Subcutaneous abdominal adipose tissue (tissue), 5 donors: ENCODE data around the gene CPLANE2.
"Not testable (repeated sequence)": the region's sequence is repeated elsewhere in the genome, so short reads cannot be mapped to it uniquely, and the experiment has no call there.

Experiments
- H3K27ac ChIP-seq: one replicate; pipeline ENCODE4 v1.7.0; 2013; ENCODE audit warnings: low read depth, mild to moderate bottlenecking, inconsistent platforms, low read length, moderate library complexity
- H3K27me3 ChIP-seq, 5 donors: one replicate each; pipeline ENCODE4 v1.7.0; 2013; ENCODE audit warnings: low read length in 5 of 5, inconsistent platforms in 1 of 5; ENCODE audit not compliant: control insufficient read depth in 5 of 5, insufficient read depth in 4 of 5
- H3K36me3 ChIP-seq, 5 donors: one replicate each; pipeline ENCODE4 v1.7.0; 2013; ENCODE audit warnings: low read length in 5 of 5; ENCODE audit not compliant: control insufficient read depth in 5 of 5, insufficient read depth in 5 of 5
- H3K4me1 ChIP-seq, 5 donors: one replicate each; pipeline ENCODE4 v1.7.0; 2013; ENCODE audit warnings: low read length in 5 of 5, mild to moderate bottlenecking in 3 of 5, moderate library complexity in 1 of 5; ENCODE audit not compliant: control insufficient read depth in 5 of 5, insufficient read depth in 5 of 5
- H3K4me3 ChIP-seq, 5 donors: one replicate each; pipeline ENCODE4 v1.7.0; 2013; ENCODE audit warnings: low read length in 5 of 5, low read depth in 1 of 5
- H3K9ac ChIP-seq, 5 donors: one replicate each; pipeline ENCODE4 v1.7.0; 2013; ENCODE audit warnings: low read length in 5 of 5, mild to moderate bottlenecking in 4 of 5, moderate library complexity in 3 of 5
- H3K9me3 ChIP-seq, 5 donors: one replicate each; pipeline ENCODE4 v1.7.0; 2013; ENCODE audit warnings: low read length in 5 of 5; ENCODE audit not compliant: control insufficient read depth in 5 of 5
- donor health status: healthy.
- donor health status: healthy.
- donor health status: healthy.
- donor health status: healthy.
- donor health status: healthy.

CPLANE2 gene

GRCh38 chr1:16250524-16251251 lies 13.7 kb upstream of the CPLANE2 start:
- H3K36me3 ChIP-seq = peaks cover 11 to 59% (median 45%) of the 10 kb centered on the region in 5 donors
- H3K4me1 ChIP-seq = peaks cover 5 to 42% (median 38%) of the 10 kb centered on the region in 5 donors
- no peak overlapping the region for H3K27ac ChIP-seq

DNA sequence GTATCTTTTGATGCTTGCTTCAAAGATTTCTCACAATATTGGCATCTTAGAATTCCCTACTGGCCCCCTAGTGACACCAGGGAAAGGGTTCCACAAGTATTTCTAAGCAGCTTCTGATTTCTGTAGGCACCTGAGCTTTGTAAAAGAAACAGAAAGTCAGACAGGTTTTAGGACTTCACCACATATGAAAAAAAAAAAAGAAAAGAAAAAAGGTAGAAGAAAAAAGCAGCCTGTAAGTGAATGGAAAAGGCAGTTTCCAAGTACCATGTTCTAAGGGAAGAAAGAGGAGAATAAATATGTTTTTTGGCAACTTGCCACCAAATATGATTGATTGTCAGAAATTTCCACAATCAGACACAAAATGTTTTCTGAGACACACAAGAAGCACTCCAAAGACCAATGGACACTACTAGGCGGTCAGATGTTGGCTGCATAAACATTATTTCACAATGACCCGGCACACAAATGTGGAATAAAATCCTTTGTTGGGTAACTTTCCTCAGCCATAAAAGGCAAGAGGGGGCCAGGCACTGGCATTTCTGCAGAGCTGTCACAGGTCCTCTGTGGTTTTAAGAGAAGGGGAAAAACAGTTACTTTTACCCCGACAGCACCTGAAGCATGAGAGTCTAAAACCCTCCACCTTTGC lies 12.7 kb upstream of the CPLANE2 start:
- no peak overlapping the region for H3K4me3 ChIP-seq
- peak overlapping the region; percentile 77 for H3K27ac ChIP-seq
- H3K36me3 ChIP-seq = peaks cover 10 to 52% (median 35%) of the 10 kb centered on the region in 5 donors
- H3K27me3 ChIP-seq = no peaks in the 10 kb centered on the region
- no peaks in the 10 kb centered on the region for H3K9me3 ChIP-seq
- H3K9ac ChIP-seq = no peak overlapping the region
- H3K4me1 ChIP-seq = peaks cover 5 to 42% (median 38%) of the 10 kb centered on the region in 5 donors

More at GRCh38 chr1:16250524-16251251, 13.7 kb upstream of the CPLANE2 start:
- no peak overlapping the region for H3K4me3 ChIP-seq
- H3K9me3 ChIP-seq = no peaks in the 10 kb centered on the region
- H3K9ac ChIP-seq = no peak overlapping the region
- no peaks in the 10 kb centered on the region for H3K27me3 ChIP-seq

GRCh38 chr1:16248603-16249516 lies 11.9 kb upstream of the CPLANE2 start:
- peaks cover 7 to 39% (median 34%) of the 10 kb centered on the region in 5 donors for H3K4me1 ChIP-seq
- peak overlapping the region in 1 of 5 donors; percentile 46 for H3K9ac ChIP-seq
- H3K9me3 ChIP-seq = no peaks in the 10 kb centered on the region

DNA sequence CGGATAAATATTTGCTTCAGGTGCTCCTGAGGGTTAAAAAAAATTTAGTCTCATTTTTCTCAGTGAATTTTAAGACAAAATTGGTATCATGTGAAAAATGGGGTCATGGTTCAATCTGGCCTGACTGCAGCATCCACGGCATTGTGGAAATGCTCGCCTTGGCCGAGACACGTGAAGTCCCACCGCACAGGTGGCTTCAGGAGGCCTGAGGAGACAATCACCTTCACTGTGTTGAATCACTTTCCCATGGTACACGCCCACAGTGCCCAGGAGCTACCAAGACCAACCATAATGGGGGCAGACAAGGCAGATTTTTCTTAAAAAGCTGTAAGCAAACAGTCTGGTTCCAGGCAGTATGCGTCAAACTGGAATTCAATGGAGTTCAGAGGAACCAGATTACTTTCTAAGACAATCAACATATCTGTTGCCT lies 11.0 kb upstream of the CPLANE2 start:
- Histone ChIP-seq H3K36me3 (peaks cover 10 to 38% (median 29%) of the 10 kb centered on the region in 5 donors), H3K4me3 (no peak overlapping the region), H3K4me1 (peaks cover 7 to 37% (median 34%) of the 10 kb centered on the region in 5 donors)

More at GRCh38 chr1:16248603-16249516, 11.9 kb upstream of the CPLANE2 start:
- Histone ChIP-seq H3K27ac (peak overlapping the region; percentile 77), H3K4me3 (no peak overlapping the region), H3K27me3 (no peaks in the 10 kb centered on the region), H3K36me3 (peaks cover 10 to 47% (median 32%) of the 10 kb centered on the region in 5 donors)

DNA sequence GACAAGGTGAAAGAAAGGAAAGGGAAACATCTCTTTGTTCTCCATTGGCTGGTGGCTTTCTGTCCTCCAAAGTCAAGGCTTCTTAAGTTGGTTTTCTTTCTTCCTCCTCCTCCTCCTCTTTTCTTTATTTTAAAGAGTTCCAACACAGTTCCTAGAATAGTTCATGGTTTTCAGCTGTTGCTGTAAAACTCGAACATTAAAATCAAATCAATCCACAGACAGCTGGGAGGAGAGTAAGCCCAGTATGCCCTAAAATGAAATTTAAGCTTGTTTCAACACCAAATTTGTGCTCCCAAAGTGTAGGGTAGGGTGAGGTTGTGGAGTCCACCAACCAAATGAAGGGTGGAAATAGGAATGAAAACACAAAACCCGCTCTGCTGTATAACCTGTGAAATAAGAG lies 10.5 kb upstream of the CPLANE2 start:
- peaks cover 7 to 37% (median 34%) of the 10 kb centered on the region in 5 donors for H3K4me1 ChIP-seq
- no peaks in the 10 kb centered on the region for H3K27me3 ChIP-seq
- H3K36me3 ChIP-seq = peaks cover 7 to 33% (median 26%) of the 10 kb centered on the region in 5 donors
- no peak overlapping the region for H3K4me3 ChIP-seq
- no peaks in the 10 kb centered on the region for H3K9me3 ChIP-seq
- H3K9ac ChIP-seq = no peak overlapping the region
- peak overlapping the region; percentile 77 for H3K27ac ChIP-seq

More for the DNA sequence above, 11.0 kb upstream of the CPLANE2 start:
- Histone ChIP-seq H3K27me3 (no peaks in the 10 kb centered on the region), H3K9me3 (no peaks in the 10 kb centered on the region), H3K9ac (peak overlapping the region in 1 of 5 donors; percentile 46), H3K27ac (peak overlapping the region; percentile 77)

GRCh38 chr1:16246961-16247360 lies 10.0 kb upstream of the CPLANE2 start:
- Histone ChIP-seq H3K9ac (no peak overlapping the region), H3K27me3 (no peaks in the 10 kb centered on the region), H3K27ac (no peak overlapping the region), H3K4me1 (peaks cover 7 to 37% (median 34%) of the 10 kb centered on the region in 5 donors), H3K36me3 (peaks cover 3 to 28% (median 21%) of the 10 kb centered on the region in 5 donors), H3K9me3 (no peaks in the 10 kb centered on the region), H3K4me3 (no peak overlapping the region)

GRCh38 chr1:16246239-16246638 lies 9.3 kb upstream of the CPLANE2 start:
- peaks cover 0 to 21% (median 14%) of the 10 kb centered on the region in 5 donors for H3K36me3 ChIP-seq
- not testable (repeated sequence) for H3K9me3 ChIP-seq, H3K9ac ChIP-seq, H3K27me3 ChIP-seq, H3K27ac ChIP-seq, H3K4me3 ChIP-seq
- peaks cover 7 to 37% (median 34%) of the 10 kb centered on the region in 5 donors for H3K4me1 ChIP-seq

DNA sequence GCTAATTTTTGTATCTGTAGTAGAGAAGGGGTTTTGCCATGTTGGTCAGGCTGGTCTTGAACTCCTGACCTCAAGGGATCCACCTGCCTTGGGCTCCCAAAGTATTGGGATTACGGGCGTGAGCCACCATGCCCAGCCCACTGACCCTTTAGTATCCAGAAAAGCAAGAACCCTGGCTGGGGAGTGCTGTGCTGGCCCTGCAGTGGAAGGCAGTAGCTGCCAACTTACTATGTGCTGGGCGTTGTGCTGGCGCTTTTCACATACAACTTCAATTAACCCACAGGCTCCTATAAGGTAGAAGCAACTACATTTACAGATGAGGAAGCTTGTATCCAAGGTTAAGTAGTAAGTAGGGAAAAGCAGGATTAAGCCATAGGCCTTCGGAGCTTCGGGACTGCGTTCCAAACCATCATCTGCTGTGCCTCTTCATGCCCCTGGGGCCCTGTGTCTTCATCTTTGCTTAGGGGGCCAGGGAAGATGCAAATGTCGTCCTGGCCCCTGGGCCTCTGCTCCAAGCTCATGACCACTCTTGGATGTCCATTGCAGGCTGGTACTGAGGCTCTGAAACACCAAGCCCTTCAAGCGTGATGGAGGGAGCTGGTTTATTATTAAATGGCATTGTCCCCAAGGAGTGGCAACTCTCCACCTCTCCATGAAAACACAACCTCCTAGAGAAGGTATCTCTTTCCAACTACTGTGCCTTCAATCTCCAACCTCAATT lies 8.7 kb upstream of the CPLANE2 start:
- H3K27ac ChIP-seq = no peak overlapping the region
- H3K4me1 ChIP-seq = peaks cover 7 to 34% (median 29%) of the 10 kb centered on the region in 5 donors
- no peaks in the 10 kb centered on the region for H3K9me3 ChIP-seq
- no peak overlapping the region for H3K4me3 ChIP-seq
- peaks cover 0 to 15% (median 8%) of the 10 kb centered on the region in 5 donors for H3K36me3 ChIP-seq
- no peak overlapping the region for H3K9ac ChIP-seq
- no peaks in the 10 kb centered on the region for H3K27me3 ChIP-seq

GRCh38 chr1:16244650-16245285 lies 7.8 kb upstream of the CPLANE2 start:
- Histone ChIP-seq H3K9ac (no peak overlapping the region), H3K27me3 (no peaks in the 10 kb centered on the region), H3K4me1 (peaks cover 7 to 28% (median 27%) of the 10 kb centered on the region in 5 donors), H3K27ac (no peak overlapping the region), H3K9me3 (no peaks in the 10 kb centered on the region), H3K36me3 (peaks cover 0 to 10% (median 6%) of the 10 kb centered on the region in 5 donors), H3K4me3 (no peak overlapping the region)
